Stimulated activated CD4-positive, alpha-beta T cell treated with anti-CD3 and anti-CD28 coated beads, Interleukin-4, amount 100 ng/mL, for 1 hour (primary cell): ENCODE results near the gene NAA50.

ENCODE experiments used
- DNase-seq: peaks from one replicate; pipeline ENCODE4 v3.0.0-alpha.2; 2020

The NAA50 gene

GRCh38 chr3:113745756-113746547, at the start of gene NAA50:
Gene NAA50, minus strand, starts transcription at chr3:113746249. Its CDS starts 300 bp downstream, at chr3:113745949.
- DNase-seq = peak; percentile 94

GRCh38 chr3:113795693-113796092, 49.6 kb upstream of the NAA50 start:
- no peak for DNase-seq

- DNase-seq = no peak
Measured at GRCh38 chr3:113794526-113794925, 48.5 kb upstream of the NAA50 start.

GRCh38 chr3:113791381-113791780, 45.3 kb upstream of the NAA50 start:
- no peak for DNase-seq

GRCh38 chr3:113783980-113784379, 37.9 kb upstream of the NAA50 start:
- no peak for DNase-seq

GRCh38 chr3:113783463-113783862, 37.4 kb upstream of the NAA50 start:
- no peak for DNase-seq

- no peak for DNase-seq
Measured at GRCh38 chr3:113776564-113776963, 30.5 kb upstream of the NAA50 start.

- DNase-seq = no peak
Measured at GRCh38 chr3:113775516-113775915, 29.5 kb upstream of the NAA50 start.

GRCh38 chr3:113773381-113773780, 27.3 kb upstream of the NAA50 start:
- DNase-seq = no peak

- no peak for DNase-seq
Measured at GRCh38 chr3:113771993-113772392, 25.9 kb upstream of the NAA50 start.

- no peak for DNase-seq
Measured at GRCh38 chr3:113769551-113769950, 23.5 kb upstream of the NAA50 start.

GRCh38 chr3:113764698-113765097, 18.6 kb upstream of the NAA50 start:
- DNase-seq = no peak

- no peak for DNase-seq
Measured at GRCh38 chr3:113758389-113759024, 12.5 kb upstream of the NAA50 start.

- DNase-seq = no peak
Measured at GRCh38 chr3:113754494-113755159, 8.6 kb upstream of the NAA50 start.

- DNase-seq = no peak
Measured at GRCh38 chr3:113753376-113753985, 7.4 kb upstream of the NAA50 start.

GRCh38 chr3:113751141-113751540, 5.1 kb upstream of the NAA50 start:
- DNase-seq = no peak

GRCh38 chr3:113747283-113748046, 1.4 kb upstream of the NAA50 start:
- peak; percentile 32 for DNase-seq

- DNase-seq = peak; percentile 76
Measured at GRCh38 chr3:113746548-113747282, 666 bp upstream of the NAA50 start, which contains the start of gene ATP6V1A. Gene ATP6V1A, plus strand, starts transcription at chr3:113747035. Its CDS starts 31,719 bp downstream, at chr3:113778754.

GRCh38 chr3:113744941-113745755, 901 bp downstream of the NAA50 start:
- DNase-seq = peak; percentile 71

- DNase-seq = no peak
Measured at GRCh38 chr3:113743006-113743630, 2.9 kb downstream of the NAA50 start.
